ENCODE measurements around the gene CORO6. TPM values are rescaled to one million over a fixed set of nuclear protein-coding genes. Genes with fewer than 3 reads are reported as not detected.
"Not testable (repeated sequence)": the region's sequence is repeated elsewhere in the genome, so short reads cannot be mapped to it uniquely, and the experiment has no call there.

CORO6 gene
- polyA plus RNA-seq, 2 donors: 12.6 to 22.5 TPM

DNA sequence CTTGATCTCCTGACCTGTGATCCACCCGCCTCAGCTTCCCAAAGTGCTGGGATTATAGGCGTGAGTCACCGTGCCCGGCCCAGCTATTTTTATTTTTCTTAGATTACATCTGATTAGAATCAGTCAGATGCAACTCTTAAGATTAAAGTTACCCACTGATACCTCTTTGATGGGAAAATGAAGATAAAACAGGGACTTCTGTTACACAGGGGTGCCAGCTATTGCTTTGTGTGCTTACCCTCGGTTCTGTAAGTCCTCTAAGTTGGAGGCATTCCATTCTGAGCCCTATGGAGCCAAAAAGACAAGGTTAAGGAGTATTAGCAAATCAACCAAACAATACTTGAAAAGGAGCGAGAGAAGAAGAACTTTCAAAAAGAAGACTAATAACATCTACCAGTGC lies 32.6 kb upstream of the CORO6 start:
- peaks cover 0 to 2% of the 10 kb centered on the region in 2 donors for H3K36me3 ChIP-seq (ENCODE audit: control insufficient read depth in 2 of 2, insufficient read depth in 2 of 2, low read length in 1 of 2)
- 93 to 94% methylated on average over 6 of the region's 6 CpGs for WGBS, 2 donors
- H3K4me1 ChIP-seq (ENCODE audit: control insufficient read depth in 2 of 2, insufficient read depth in 2 of 2, low read length in 1 of 2): no peaks in the 10 kb centered on the region
- no peaks in the 10 kb centered on the region for H3K9me3 ChIP-seq (ENCODE audit: control insufficient read depth in 2 of 2, insufficient read depth in 1 of 2, low read depth in 1 of 2, low read length in 1 of 2)
- H3K27ac ChIP-seq (ENCODE audit: low read depth in 2 of 2, low read length in 1 of 2): no peak overlapping the region
- H3K4me3 ChIP-seq (ENCODE audit: low read depth in 1 of 2, low read length in 2 of 2): no peak overlapping the region
- H3K27me3 ChIP-seq (ENCODE audit: control insufficient read depth in 1 of 2, insufficient read depth in 2 of 2, low read length in 2 of 2): no peaks in the 10 kb centered on the region

DNA sequence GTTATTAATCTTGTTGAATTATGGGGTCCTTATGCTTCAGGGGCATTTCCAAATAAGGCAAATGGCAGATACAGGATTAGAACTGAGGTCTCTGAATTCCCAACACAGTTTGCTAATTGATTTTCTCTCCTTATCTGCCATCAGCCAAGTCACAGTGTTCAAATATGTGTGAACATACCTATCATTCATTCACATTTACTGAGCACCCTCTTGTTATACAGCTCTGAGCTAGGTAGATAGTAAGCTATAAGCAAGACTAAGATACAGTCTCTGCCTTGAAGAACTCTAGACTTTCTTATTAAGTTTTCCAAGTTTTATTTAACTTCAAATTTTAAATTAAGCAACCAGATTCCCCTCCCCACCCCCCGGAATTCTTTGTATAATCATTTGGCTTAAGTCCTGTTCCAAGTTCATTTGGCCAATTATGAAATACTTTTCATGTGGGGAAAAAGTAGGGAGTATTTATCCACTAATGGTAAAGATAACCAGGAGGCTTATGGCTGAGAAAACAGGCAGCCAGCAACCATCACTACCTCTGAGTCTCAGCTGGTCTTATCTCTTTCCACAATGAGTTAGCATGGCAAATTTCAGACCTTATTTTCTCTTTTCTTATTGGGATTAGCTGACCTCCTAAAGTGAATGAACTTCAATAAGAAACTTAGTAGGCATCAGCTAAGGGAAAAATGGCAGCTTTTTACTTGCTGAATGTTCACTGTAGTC lies 31.4 kb upstream of the CORO6 start:
- Histone ChIP-seq H3K4me3 (ENCODE audit: low read depth in 1 of 2, low read length in 2 of 2) (no peak overlapping the region), H3K36me3 (ENCODE audit: control insufficient read depth in 2 of 2, insufficient read depth in 2 of 2, low read length in 1 of 2) (peaks cover 0 to 2% of the 10 kb centered on the region in 2 donors), H3K27ac (ENCODE audit: low read depth in 2 of 2, low read length in 1 of 2) (no peak overlapping the region), H3K27me3 (ENCODE audit: control insufficient read depth in 1 of 2, insufficient read depth in 2 of 2, low read length in 2 of 2) (no peaks in the 10 kb centered on the region), H3K4me1 (ENCODE audit: control insufficient read depth in 2 of 2, insufficient read depth in 2 of 2, low read length in 1 of 2) (no peaks in the 10 kb centered on the region), H3K9me3 (ENCODE audit: control insufficient read depth in 2 of 2, insufficient read depth in 1 of 2, low read depth in 1 of 2, low read length in 1 of 2) (no peaks in the 10 kb centered on the region)
- 59 to 61% methylated on average over 1 of the region's 1 CpG for whole genome bisulfite sequencing, 2 donors

DNA sequence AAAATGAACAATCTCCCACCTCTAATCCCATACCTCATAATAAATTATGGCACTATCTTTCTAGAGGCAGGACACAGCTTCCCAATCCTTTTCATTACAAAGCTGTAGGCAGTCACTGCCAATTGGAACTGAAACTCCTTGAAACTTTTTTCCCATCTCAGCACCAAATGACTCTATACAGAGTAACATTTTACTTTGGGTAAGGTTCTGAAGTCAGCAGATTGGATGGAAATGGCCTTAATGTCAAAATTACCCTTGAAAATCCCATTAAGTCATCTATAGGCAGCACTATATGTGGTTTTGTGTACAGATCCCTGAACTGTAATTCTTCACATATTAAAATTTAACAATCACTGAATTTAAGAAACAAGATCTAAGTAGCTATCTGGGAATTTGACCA lies 30.3 kb upstream of the CORO6 start:
- Histone ChIP-seq H3K9me3 (ENCODE audit: control insufficient read depth in 2 of 2, insufficient read depth in 1 of 2, low read depth in 1 of 2, low read length in 1 of 2) (no peaks in the 10 kb centered on the region), H3K27me3 (ENCODE audit: control insufficient read depth in 1 of 2, insufficient read depth in 2 of 2, low read length in 2 of 2) (no peaks in the 10 kb centered on the region), H3K4me1 (ENCODE audit: control insufficient read depth in 2 of 2, insufficient read depth in 2 of 2, low read length in 1 of 2) (no peaks in the 10 kb centered on the region), H3K4me3 (ENCODE audit: low read depth in 1 of 2, low read length in 2 of 2) (no peak overlapping the region), H3K36me3 (ENCODE audit: control insufficient read depth in 2 of 2, insufficient read depth in 2 of 2, low read length in 1 of 2) (peaks cover 0 to 2% of the 10 kb centered on the region in 2 donors), H3K27ac (ENCODE audit: low read depth in 2 of 2, low read length in 1 of 2) (no peak overlapping the region)

DNA sequence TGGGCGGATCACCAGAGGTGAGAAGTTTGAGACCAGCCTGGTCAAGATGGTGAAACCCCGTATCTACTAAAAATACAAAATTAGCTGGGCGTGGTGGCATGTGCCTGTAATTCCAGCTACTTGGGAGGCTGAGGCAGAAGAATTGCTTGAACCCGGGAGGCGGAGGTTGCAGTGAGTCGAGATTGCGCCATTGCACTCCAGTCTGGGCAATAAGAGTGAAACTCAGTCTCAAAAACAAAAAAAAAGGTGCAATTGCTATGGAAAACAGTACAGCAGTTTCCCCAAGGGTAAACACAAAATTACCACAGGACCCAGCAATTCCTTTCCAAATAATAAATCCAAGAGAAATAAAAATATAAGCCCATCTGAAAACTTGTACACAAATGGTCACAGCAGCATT lies 29.2 kb upstream of the CORO6 start:
- H3K4me1 ChIP-seq (ENCODE audit: control insufficient read depth in 2 of 2, insufficient read depth in 2 of 2, low read length in 1 of 2); H3K36me3 ChIP-seq (ENCODE audit: control insufficient read depth in 2 of 2, insufficient read depth in 2 of 2, low read length in 1 of 2); H3K27ac ChIP-seq (ENCODE audit: low read depth in 2 of 2, low read length in 1 of 2); H3K9me3 ChIP-seq (ENCODE audit: control insufficient read depth in 2 of 2, insufficient read depth in 1 of 2, low read depth in 1 of 2, low read length in 1 of 2); H3K4me3 ChIP-seq (ENCODE audit: low read depth in 1 of 2, low read length in 2 of 2); H3K27me3 ChIP-seq (ENCODE audit: control insufficient read depth in 1 of 2, insufficient read depth in 2 of 2, low read length in 2 of 2): not testable (repeated sequence)
- WGBS, 2 donors: 95 to 99% methylated on average over 7 of the region's 7 CpGs

DNA sequence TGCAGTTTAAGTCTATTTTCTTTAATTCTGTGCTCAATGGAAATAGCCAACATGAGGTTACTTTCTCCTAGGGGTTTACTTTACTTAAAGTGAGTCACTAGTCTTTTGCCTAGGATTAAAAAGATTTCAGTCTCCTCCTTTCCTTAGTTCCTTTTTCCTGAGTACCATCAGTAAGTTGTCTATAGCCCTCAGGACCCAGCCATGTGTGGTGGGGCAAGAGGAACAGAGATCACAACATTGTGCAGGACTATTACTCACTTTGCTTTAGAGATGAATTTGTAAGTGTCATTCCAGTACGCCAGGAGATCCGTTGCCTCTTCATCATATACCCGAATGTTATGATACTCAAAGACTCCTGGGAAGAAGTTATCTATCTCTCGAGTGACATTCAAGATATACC lies 27.7 kb upstream of the CORO6 start:
- WGBS, 2 donors: 88 to 90% methylated on average over 4 of the region's 4 CpGs
- Histone ChIP-seq H3K27me3 (ENCODE audit: control insufficient read depth in 1 of 2, insufficient read depth in 2 of 2, low read length in 2 of 2) (no peaks in the 10 kb centered on the region), H3K9me3 (ENCODE audit: control insufficient read depth in 2 of 2, insufficient read depth in 1 of 2, low read depth in 1 of 2, low read length in 1 of 2) (no peaks in the 10 kb centered on the region), H3K36me3 (ENCODE audit: control insufficient read depth in 2 of 2, insufficient read depth in 2 of 2, low read length in 1 of 2) (peaks cover 0 to 2% of the 10 kb centered on the region in 2 donors), H3K4me1 (ENCODE audit: control insufficient read depth in 2 of 2, insufficient read depth in 2 of 2, low read length in 1 of 2) (no peaks in the 10 kb centered on the region), H3K4me3 (ENCODE audit: low read depth in 1 of 2, low read length in 2 of 2) (no peak overlapping the region), H3K27ac (ENCODE audit: low read depth in 2 of 2, low read length in 1 of 2) (no peak overlapping the region)

DNA sequence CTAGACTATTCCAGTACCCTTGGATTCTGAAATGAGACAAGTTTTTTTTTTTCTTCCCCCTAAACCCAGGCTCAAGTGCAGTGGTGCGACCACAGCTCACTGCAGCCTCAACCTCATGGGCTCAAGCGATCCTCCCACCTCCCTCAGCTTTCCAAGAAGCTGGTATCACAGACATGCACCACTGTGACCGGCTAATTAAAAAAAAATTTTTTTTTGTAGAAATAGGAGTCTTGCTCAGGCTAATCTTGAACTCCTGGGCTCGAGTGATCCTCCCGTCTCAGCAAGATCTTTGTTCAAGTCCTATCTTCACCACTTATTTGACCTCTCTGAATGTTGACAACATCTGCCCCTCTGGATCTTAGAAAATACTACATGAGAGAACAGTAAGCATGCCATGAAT lies 26.6 kb upstream of the CORO6 start:
- no peaks in the 10 kb centered on the region for H3K4me1 ChIP-seq (ENCODE audit: control insufficient read depth in 2 of 2, insufficient read depth in 2 of 2, low read length in 1 of 2)
- H3K9me3 ChIP-seq (ENCODE audit: control insufficient read depth in 2 of 2, insufficient read depth in 1 of 2, low read depth in 1 of 2, low read length in 1 of 2): no peaks in the 10 kb centered on the region
- no peaks in the 10 kb centered on the region for H3K27me3 ChIP-seq (ENCODE audit: control insufficient read depth in 1 of 2, insufficient read depth in 2 of 2, low read length in 2 of 2)
- 96 to 98% methylated on average over 5 of the region's 5 CpGs for WGBS, 2 donors
- no peak overlapping the region for H3K27ac ChIP-seq (ENCODE audit: low read depth in 2 of 2, low read length in 1 of 2)
- H3K36me3 ChIP-seq (ENCODE audit: control insufficient read depth in 2 of 2, insufficient read depth in 2 of 2, low read length in 1 of 2): peaks cover 0 to 2% of the 10 kb centered on the region in 2 donors
- H3K4me3 ChIP-seq (ENCODE audit: low read depth in 1 of 2, low read length in 2 of 2): no peak overlapping the region

DNA sequence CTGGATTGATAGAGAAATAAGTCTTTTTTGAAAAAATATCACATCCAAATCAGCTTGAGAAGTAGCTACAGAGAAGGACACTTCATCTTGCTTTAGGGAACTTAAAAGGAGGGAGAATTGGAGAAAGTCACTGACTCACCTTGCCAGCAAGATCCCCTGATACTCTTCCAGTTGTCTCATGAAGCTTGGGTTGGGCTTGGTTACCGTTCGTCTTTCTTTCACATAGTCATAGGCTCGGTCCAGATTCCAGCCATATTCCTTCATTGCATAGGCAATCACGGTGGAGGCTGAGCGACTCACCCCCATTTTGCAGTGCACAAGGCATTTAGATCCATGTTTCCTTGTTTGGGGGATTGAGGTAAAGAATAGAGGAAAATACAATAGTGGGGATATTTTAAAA lies 25.3 kb upstream of the CORO6 start:
- no peaks in the 10 kb centered on the region for H3K9me3 ChIP-seq (ENCODE audit: control insufficient read depth in 2 of 2, insufficient read depth in 1 of 2, low read depth in 1 of 2, low read length in 1 of 2)
- 92 to 93% methylated on average over 5 of the region's 5 CpGs for WGBS, 2 donors

DNA sequence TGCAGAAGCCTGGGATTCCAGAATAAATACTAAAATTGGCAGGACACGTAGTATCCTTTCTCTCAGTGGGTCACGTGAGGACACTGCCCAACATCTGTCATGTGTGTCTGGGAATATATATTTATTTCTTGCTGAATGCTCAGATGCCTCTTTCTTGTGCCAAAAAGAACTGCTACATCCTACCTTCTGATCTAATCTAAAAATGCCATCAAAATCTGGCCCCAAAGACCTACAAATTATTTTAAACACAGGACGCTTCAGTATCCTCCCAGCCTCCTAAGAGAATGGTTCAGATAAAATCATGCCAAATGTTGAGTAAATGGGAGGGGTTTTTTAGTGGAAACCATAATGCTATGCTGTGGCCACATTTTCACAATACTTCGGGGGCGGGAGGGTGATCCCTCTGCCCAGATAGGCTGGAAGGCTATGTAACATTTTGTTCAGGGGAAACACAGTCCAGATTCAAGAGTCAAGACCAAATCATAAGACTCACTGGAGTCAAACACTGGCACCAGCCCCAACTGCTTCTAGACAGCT lies 22.9 kb upstream of the CORO6 start:
- Histone ChIP-seq H3K36me3 (ENCODE audit: control insufficient read depth in 2 of 2, insufficient read depth in 2 of 2, low read length in 1 of 2) (peaks cover 0 to 2% of the 10 kb centered on the region in 2 donors), H3K27me3 (ENCODE audit: control insufficient read depth in 1 of 2, insufficient read depth in 2 of 2, low read length in 2 of 2) (no peaks in the 10 kb centered on the region), H3K4me3 (ENCODE audit: low read depth in 1 of 2, low read length in 2 of 2) (no peak overlapping the region), H3K27ac (ENCODE audit: low read depth in 2 of 2, low read length in 1 of 2) (peak overlapping the region in 1 of 2 donors; percentile 46), H3K4me1 (ENCODE audit: control insufficient read depth in 2 of 2, insufficient read depth in 2 of 2, low read length in 1 of 2) (no peaks in the 10 kb centered on the region), H3K9me3 (ENCODE audit: control insufficient read depth in 2 of 2, insufficient read depth in 1 of 2, low read depth in 1 of 2, low read length in 1 of 2) (no peaks in the 10 kb centered on the region)
- 46 to 53% methylated on average over 5 of the region's 5 CpGs for WGBS, 2 donors

More for the DNA sequence above, 25.3 kb upstream of the CORO6 start:
- Histone ChIP-seq H3K4me3 (ENCODE audit: low read depth in 1 of 2, low read length in 2 of 2) (no peak overlapping the region), H3K27ac (ENCODE audit: low read depth in 2 of 2, low read length in 1 of 2) (no peak overlapping the region), H3K27me3 (ENCODE audit: control insufficient read depth in 1 of 2, insufficient read depth in 2 of 2, low read length in 2 of 2) (no peaks in the 10 kb centered on the region), H3K4me1 (ENCODE audit: control insufficient read depth in 2 of 2, insufficient read depth in 2 of 2, low read length in 1 of 2) (no peaks in the 10 kb centered on the region), H3K36me3 (ENCODE audit: control insufficient read depth in 2 of 2, insufficient read depth in 2 of 2, low read length in 1 of 2) (peaks cover 0 to 2% of the 10 kb centered on the region in 2 donors)

DNA sequence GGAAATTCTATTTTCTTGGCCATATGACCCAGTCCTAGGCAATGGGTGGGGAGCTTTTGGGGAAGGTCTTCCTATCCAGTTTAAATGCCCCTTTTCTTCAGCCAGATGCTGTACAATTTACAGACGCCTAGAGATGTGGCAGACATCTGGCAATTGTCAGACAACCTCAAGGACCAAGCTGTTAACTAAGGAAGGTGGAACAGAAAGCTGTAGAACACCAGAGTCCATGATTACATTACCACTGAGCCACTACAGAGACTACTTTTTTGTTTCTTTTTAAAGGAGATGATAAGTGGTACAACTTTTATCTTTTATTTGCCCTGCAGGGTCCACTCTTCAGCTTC lies 21.1 kb upstream of the CORO6 start:
- Histone ChIP-seq H3K4me1 (ENCODE audit: control insufficient read depth in 2 of 2, insufficient read depth in 2 of 2, low read length in 1 of 2) (peaks cover 0 to 2% of the 10 kb centered on the region in 2 donors), H3K4me3 (ENCODE audit: low read depth in 1 of 2, low read length in 2 of 2) (no peak overlapping the region), H3K9me3 (ENCODE audit: control insufficient read depth in 2 of 2, insufficient read depth in 1 of 2, low read depth in 1 of 2, low read length in 1 of 2) (no peaks in the 10 kb centered on the region), H3K27ac (ENCODE audit: low read depth in 2 of 2, low read length in 1 of 2) (peak overlapping the region; percentile 52 to 55), H3K27me3 (ENCODE audit: control insufficient read depth in 1 of 2, insufficient read depth in 2 of 2, low read length in 2 of 2) (no peaks in the 10 kb centered on the region), H3K36me3 (ENCODE audit: control insufficient read depth in 2 of 2, insufficient read depth in 2 of 2, low read length in 1 of 2) (no peaks in the 10 kb centered on the region)
- 82 to 88% methylated on average over 1 of the region's 1 CpG for WGBS, 2 donors

DNA sequence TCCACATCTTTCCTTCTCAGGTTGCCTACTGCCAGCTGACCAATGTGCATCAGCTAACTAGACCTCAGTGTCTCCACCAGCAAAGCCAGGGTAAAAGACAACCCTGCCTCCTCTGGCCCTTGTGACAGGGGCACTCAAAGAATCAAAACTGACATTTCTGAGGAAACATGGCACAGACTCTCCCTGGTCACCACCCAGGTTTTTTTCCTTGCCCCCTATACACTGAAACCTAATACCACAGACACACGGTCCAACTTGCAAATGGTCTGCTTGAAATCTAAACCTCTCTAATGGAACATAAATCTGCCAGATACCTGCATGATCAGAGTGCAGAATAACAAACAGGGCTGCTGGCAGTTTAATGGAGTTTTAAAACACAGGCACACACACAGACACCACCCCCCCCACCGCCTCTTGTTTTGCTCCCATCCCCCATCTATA lies 19.5 kb upstream of the CORO6 start:
- Histone ChIP-seq H3K27ac (ENCODE audit: low read depth in 2 of 2, low read length in 1 of 2) (no peak overlapping the region), H3K4me1 (ENCODE audit: control insufficient read depth in 2 of 2, insufficient read depth in 2 of 2, low read length in 1 of 2) (peaks cover 0 to 2% of the 10 kb centered on the region in 2 donors), H3K27me3 (ENCODE audit: control insufficient read depth in 1 of 2, insufficient read depth in 2 of 2, low read length in 2 of 2) (no peaks in the 10 kb centered on the region), H3K9me3 (ENCODE audit: control insufficient read depth in 2 of 2, insufficient read depth in 1 of 2, low read depth in 1 of 2, low read length in 1 of 2) (no peaks in the 10 kb centered on the region), H3K36me3 (ENCODE audit: control insufficient read depth in 2 of 2, insufficient read depth in 2 of 2, low read length in 1 of 2) (no peaks in the 10 kb centered on the region), H3K4me3 (ENCODE audit: low read depth in 1 of 2, low read length in 2 of 2) (no peak overlapping the region)
- WGBS, 2 donors: 80 to 83% methylated on average over 2 of the region's 2 CpGs

Data from esophagus (tissue), 2 donors.